AG09309 (cell line): Measurements from ENCODE around the gene FILIP1L.
A peak's percentile ranks its signal among the peaks of the same experiment; 100 is the strongest.

Experiments used
- DNase-seq: peaks from one replicate; pipeline ENCODE4 v3.0.0-alpha.2; 2010; ENCODE audit warnings: low read depth
- H3K4me3 ChIP-seq: 2 replicates; pipeline ENCODE4 v1.5.1; 2011; ENCODE audit warnings: mild to moderate bottlenecking, low read depth, low read length, moderate library complexity; ENCODE audit not compliant: control insufficient read depth
- TF ChIP-seq, protein P1 (sequence below): IDR thresholded peaks from 2 replicates; pipeline ENCODE4 v1.5.1; 2011; ENCODE audit warnings: mild to moderate bottlenecking, low read depth, low read length, inconsistent platforms; ENCODE audit not compliant: insufficient read depth, control insufficient read depth; ENCODE audit errors: missing control alignments

Gene FILIP1L

DNA sequence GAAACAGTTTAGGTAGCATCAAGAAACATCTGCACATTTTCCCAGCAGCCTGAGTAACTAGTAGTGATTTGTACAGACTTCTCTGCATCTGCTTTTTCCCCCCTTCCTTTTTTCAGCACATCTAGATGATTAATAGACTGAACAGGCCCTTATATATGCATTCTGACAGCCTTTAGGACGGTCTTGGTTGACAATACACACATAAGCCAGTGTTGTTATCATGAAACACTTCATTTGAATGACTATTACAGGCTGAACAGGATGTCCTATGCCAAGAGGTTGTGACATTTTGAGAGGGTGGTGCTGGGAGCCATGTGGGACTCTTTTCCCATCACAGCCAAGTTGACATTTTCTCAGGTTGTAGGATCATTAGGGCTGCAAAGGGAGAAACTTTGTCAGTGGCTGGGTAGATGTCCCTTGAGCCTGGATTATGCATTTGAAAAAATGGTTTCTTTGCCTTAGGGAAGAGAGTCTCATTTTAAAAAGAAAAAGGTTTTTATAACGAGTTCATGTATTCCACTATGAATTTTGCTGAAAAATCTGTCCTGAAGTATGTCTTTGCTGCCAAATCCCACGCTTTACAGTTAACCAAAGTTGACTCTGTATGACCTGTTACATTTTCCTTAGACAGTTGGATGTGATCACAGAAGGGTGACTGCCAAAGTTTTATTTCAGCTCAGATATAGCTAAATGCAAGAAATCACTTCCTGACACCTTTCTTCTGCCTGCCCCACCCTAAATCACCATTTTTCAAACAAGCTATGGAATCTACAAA is 73.7 kb downstream of the FILIP1L start:
- H3K4me3 ChIP-seq, result no peak overlapping the region
- TF ChIP-seq, protein P1, sequence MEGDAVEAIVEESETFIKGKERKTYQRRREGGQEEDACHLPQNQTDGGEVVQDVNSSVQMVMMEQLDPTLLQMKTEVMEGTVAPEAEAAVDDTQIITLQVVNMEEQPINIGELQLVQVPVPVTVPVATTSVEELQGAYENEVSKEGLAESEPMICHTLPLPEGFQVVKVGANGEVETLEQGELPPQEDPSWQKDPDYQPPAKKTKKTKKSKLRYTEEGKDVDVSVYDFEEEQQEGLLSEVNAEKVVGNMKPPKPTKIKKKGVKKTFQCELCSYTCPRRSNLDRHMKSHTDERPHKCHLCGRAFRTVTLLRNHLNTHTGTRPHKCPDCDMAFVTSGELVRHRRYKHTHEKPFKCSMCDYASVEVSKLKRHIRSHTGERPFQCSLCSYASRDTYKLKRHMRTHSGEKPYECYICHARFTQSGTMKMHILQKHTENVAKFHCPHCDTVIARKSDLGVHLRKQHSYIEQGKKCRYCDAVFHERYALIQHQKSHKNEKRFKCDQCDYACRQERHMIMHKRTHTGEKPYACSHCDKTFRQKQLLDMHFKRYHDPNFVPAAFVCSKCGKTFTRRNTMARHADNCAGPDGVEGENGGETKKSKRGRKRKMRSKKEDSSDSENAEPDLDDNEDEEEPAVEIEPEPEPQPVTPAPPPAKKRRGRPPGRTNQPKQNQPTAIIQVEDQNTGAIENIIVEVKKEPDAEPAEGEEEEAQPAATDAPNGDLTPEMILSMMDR, result no peak
- no peak for DNase-seq

DNA sequence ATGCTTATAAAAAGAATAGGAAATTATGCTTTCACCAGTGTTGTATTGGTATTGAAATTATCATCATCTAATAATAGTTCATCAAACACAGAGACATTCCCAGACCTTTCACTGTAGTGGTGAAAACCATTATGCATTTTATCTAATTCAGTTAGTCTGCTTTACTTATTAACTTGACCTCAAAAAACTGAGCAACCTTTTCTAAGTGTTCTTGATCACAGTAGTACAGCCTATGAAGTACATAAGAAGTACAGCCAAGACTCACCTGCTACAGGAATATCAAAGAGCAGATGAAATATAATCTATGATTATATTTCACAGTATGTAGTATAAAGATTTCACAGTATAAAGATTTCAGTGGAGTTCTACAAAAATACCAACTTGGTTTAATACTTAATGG is 75.2 kb downstream of the FILIP1L start:
- no peak for DNase-seq
- no peak overlapping the region for H3K4me3 ChIP-seq
- TF ChIP-seq, protein P1, result no peak

DNA sequence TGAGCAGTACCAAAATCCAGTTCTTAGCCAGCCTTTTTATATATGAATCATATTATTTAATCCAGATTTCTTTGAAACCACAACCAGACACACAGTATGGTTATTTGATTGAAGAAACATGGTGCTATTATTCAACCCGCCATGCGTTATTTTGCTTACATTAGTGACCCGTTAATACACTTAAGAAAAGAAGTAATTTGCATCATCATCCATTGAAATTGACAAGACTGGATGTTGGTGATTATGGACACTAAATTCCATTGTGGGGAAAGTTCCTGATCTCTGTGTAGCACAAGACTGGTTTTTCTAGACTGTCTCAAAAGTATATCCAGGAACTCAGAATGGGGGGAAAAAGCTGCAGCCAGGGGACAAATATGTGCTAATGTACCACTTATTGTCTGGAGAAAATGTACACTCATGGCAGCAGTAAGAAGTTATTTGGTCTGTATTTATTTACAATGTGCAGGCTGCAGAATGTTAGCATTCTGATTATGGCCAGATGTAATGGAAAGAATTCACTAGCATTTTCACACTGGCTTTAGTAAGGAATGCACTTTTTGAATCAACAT is 80.3 kb downstream of the FILIP1L start:
- TF ChIP-seq, protein P1, result no peak
- H3K4me3 ChIP-seq, result no peak overlapping the region
- DNase-seq, result no peak

DNA sequence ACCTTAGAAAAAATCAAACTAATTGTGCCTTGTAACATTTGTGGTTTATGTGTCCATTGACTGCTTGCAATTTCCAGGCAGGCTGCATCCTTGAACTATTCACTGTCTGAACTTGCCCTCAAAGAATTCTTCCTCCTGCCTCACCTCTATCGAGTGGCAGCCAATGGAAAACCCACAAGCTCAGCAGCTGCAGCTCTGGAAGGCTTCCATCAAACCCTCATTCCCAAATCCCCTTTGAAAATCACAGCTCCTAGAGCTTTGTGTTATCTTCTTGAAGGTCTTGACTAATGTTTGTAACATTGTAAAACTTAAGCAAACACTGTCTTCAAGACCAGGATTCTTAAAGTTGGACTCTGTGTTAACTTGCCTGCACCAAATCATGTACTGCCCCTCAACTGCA is 81.1 kb downstream of the FILIP1L start:
- H3K4me3 ChIP-seq, result no peak overlapping the region
- peak; percentile 70 for DNase-seq
- TF ChIP-seq, protein P1, result no peak

DNA sequence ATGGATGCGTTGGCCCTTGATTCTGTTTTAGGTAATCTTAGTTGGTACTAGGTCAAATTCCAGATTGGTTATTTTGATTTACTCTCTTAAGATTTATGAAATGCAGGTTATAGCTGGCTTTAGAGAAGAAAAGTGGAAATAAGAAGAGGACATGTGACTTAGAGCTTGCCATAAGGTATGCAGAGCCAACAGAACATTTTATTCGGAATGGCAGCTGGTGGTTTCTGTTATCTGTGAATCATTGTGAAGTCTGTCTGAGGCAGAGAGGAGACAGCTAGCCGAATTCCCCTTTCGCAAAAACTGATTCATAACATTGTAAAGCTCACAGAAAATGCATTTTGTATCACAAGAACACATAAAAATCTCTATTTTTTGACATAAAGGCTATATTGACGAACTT is 82.1 kb downstream of the FILIP1L start:
- H3K4me3 ChIP-seq, result no peak overlapping the region
- peak; percentile 69 for DNase-seq
- TF ChIP-seq, protein P1, result no peak

DNA sequence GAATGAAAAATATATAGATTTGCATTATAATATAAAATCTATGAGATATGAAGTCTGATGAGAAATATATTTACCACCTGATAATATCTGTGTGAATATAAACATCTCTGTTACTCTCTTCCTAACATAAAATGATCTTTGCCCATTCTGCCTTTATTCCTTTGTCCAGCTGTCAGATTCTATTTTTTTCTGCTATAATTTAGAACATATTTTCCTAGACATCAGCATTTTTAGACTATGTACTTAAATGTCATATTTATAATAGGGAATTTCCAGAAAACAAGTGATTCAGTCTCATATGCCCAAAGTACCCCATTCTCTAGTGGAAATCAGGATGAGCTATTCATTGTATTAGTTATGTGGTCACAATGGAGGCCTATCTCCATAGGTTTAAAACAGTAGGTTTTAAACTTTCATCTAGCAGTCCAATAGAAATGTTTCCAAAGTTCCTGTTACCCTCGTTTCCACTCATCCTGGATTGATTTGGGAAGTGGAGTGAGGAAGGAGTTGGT is 83.3 kb downstream of the FILIP1L start:
- DNase-seq, result no peak
- TF ChIP-seq, protein P1, result no peak
- no peak overlapping the region for H3K4me3 ChIP-seq

DNA sequence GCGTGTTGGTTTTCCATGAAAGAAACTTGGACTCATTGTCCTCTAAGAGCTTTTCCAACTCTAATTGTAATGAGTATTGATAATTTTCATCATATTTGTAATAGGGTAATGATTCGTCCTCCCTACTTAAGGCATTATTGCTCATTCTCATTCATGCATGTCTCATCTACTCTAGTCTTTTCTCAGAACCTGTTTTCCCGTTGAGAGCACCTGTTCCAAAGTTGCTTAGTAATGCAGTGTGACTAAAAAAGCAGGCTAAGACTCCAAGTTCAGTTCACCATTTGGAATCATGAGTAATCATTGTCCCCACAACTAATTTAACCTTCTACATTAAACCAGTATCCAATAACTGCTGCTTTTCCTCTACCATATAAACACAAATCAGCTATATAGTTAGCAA is 84.0 kb downstream of the FILIP1L start:
- TF ChIP-seq, protein P1, result no peak

More for the DNA sequence above, 84.0 kb downstream of the FILIP1L start:
- H3K4me3 ChIP-seq, result no peak overlapping the region
- no peak for DNase-seq
